GM10266 (cell line): ENCODE results near the gene B4GALNT3.

Source experiments
- DNase-seq: peaks from one replicate; pipeline ENCODE4 v3.0.0; 2012; ENCODE audit errors: extremely low spot score
- CTCF ChIP-seq: IDR thresholded peaks from 2 replicates; pipeline ENCODE4 v1.5.1; 2012; ENCODE audit warnings: mild to moderate bottlenecking, low read depth; ENCODE audit not compliant: control insufficient read depth, insufficient read depth; ENCODE audit errors: missing control alignments

The B4GALNT3 gene

GRCh38 chr12:479161-479560 is 19.4 kb downstream of the B4GALNT3 start:
- no peak for DNase-seq
- TF ChIP-seq CTCF = no peak

DNA sequence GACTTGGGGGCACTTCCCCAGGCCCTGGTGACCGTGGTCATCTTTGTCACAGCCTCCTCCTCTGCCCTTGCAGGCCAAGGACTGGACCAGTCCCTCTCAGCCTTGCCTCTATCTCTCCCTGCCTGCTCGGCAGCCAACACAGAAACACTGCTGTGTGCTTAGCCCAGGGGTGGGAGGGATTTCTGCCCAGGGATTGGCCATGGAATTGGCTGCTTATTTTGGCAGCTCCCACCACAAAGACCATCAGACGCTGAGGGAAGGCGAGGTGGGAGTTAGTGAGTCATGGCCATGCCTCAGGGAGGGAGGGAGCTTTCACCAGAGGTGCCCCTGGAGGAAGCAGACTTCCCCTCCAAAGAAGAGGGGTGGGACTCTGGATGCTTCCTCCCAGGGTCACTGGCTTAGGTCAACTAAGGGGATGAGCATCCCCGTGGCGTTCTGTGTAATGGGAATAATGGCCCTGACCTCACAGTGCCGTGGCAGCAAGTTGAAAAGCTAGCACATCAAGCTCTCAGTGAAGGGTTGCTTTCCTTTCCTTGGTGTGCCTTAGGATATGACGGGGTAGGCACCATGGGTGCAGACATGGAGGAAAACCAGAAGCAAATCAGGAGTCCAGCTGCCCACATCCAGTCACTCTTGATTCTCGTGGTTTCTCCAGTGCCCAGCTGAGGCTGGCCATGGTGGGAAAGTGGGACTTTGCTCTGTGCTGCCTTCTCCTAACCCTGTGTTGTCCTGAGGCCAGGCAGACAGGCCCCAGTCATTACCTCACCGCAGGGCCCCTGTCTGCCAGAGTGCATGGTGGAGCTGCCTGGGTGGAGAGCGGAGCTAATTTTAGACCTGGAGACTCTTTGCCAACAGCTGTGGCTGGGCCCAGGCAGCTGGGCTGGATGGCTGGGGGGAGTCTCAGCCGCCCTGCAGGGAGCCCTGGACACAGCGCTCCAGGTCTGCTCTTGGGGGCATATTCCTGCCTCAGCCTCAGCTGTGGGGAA is 21.4 kb downstream of the B4GALNT3 start:
- DNase-seq = no peak
- TF ChIP-seq CTCF = no peak

GRCh38 chr12:482061-482460 is 22.3 kb downstream of the B4GALNT3 start:
- no peak for DNase-seq
- no peak for TF ChIP-seq CTCF

- no peak for TF ChIP-seq CTCF
- no peak for DNase-seq
These were observed 24.4 kb downstream of the B4GALNT3 start for GRCh38 chr12:484096-484495.

DNA sequence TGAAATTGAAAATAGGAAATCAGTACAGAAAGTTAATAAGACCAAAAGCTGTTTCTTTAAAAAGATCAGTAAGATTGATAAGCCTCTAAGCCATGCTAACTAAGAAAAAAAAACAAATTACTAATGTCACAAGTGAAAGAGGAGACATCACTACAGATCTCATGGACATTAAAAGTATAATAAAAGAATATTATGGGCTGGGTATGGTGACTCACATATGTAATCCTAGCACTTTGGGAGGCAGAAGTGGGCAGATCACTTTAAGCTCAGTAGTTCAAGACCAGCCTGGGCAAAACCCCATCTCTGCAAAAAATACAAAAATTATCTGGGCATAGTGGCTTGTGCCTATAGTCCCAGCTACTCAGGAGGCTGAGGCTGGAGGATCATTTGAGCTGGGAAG is 30.5 kb downstream of the B4GALNT3 start:
- no peak for DNase-seq
- TF ChIP-seq CTCF = no peak

GRCh38 chr12:495466-495865 is 35.7 kb downstream of the B4GALNT3 start:
- TF ChIP-seq CTCF = no peak
- DNase-seq = no peak

DNA sequence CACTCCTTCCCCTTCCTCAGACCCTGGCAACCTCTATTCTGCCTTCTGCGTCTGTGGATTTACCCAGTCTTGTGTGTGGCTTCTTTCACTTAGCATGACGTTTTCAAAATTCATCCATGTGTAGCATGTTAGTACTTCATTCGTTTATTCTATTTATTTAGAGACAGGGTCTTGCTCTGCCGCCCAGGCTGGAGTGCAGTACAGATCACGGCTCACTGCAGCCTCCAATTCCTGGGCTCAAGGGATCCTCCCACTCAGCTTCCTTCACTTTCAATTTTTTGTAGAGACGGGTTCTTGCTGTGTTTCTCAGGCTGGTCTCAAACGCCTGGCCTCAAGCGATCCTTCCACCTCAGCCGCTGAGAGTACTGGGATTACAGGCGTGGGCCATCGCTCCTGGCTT is 37.0 kb downstream of the B4GALNT3 start:
- DNase-seq = no peak
- TF ChIP-seq CTCF = no peak
